K562 (cell line): ENCODE results near the gene HYOU1. TPM values are rescaled to one million over a fixed set of nuclear protein-coding genes. Genes with fewer than 3 reads are reported as not detected.

Experiments used
- ATAC-seq: fragments of 200-7000 bp; cut with Tn5 transposase; 3 replicates; pipeline ENCODE4 v1.9.1; 2020; ENCODE audit warnings: moderate library complexity
- BruUV-seq: library from RNA; stranded (reverse); fragments of 400-500 nt; replicated peaks from 2 replicates; lab custom pipeline; 2021; lab: Mats Ljungman, UMichigan
- CTCF ChIA-PET: fragments of 300-600 bp; formaldehyde crosslinking; extraction: SDS; loops from one replicate; lab custom pipeline; 2021; ENCODE audit warnings: low intra/inter-chr PET ratio; lab: Yijun Ruan, JAX
- POLR2A ChIA-PET: fragments of 300-600, 350-650 bp; sonication (Branson Sonifier 250); formaldehyde crosslinking; extraction: SDS; loops from one replicate; lab custom pipeline; 2021; ENCODE audit warnings: antibody characterized with exemption, inconsistent platforms; lab: Yijun Ruan, JAX
- DNase-seq, 4 experiments: peaks; one replicate each; pipeline versions ENCODE4 v3.0.0 to v3.0.0-alpha.2; 2011 to 2018; ENCODE audit warnings: low spot score in 3 of 4, mixed read lengths in 3 of 4; ENCODE audit errors: extremely low read depth in 1 of 4
- FAIRE-seq: peaks from 2 replicates; lab custom pipeline; 2011; peaks lifted over from hg19 to GRCh38; lab: Jason Lieb, UNC
- H2AFZ ChIP-seq: 2 replicates; pipeline ENCODE4 v1.6.0; 2011; ENCODE audit warnings: low read depth, low read length, control low read depth, inconsistent platforms
- H3K27ac ChIP-seq: fragments of 200-600 bp; 3 replicates; pipeline ENCODE4 v1.8.0; 2011; ENCODE audit warnings: low read depth, mild to moderate bottlenecking, control low read depth, inconsistent platforms, low read length, moderate library complexity, mixed read lengths; ENCODE audit errors: extremely low read depth
- H3K27me3 ChIP-seq, 2 experiments: fragments of 300-600 bp in 1 of 2; 2 replicates in 1 of 2; 3 replicates in 1 of 2; pipeline versions ENCODE4 v1.6.0 to v1.8.0; 2011; ENCODE audit warnings: inconsistent platforms in 2 of 2, low read length in 2 of 2, mild to moderate bottlenecking in 1 of 2, mixed read lengths in 1 of 2, moderate library complexity in 1 of 2; ENCODE audit not compliant: control insufficient read depth in 2 of 2, insufficient read depth in 2 of 2
- H3K36me3 ChIP-seq: fragments of 300-600 bp; 3 replicates; pipeline ENCODE4 v1.8.0; 2011; ENCODE audit warnings: mild to moderate bottlenecking, low read length, inconsistent platforms; ENCODE audit not compliant: control insufficient read depth, insufficient read depth
- H3K4me1 ChIP-seq, 2 experiments: fragments of 200-600 bp in 1 of 2; replicated peaks in 1 of 2; 2 replicates in 1 of 2; 3 replicates in 1 of 2; pipeline versions ENCODE4 v1.5.1 to v1.8.0; 2011; ENCODE audit warnings: inconsistent platforms in 2 of 2, low read length in 2 of 2, mild to moderate bottlenecking in 1 of 2, mixed read lengths in 1 of 2, moderate library complexity in 1 of 2; ENCODE audit not compliant: control insufficient read depth in 2 of 2, insufficient read depth in 2 of 2
- H3K4me2 ChIP-seq: 2 replicates; pipeline ENCODE4 v1.6.1; 2011; ENCODE audit warnings: low read length, control low read depth, inconsistent platforms, mixed read lengths; ENCODE audit not compliant: insufficient read depth
- H3K4me3 ChIP-seq: fragments of 200-600 bp; sonication (generic), shearing (Covaris generic); 2 replicates; pipeline ENCODE4 v1.5.1; 2016; ENCODE audit warnings: control low read depth, inconsistent platforms
- H3K79me2 ChIP-seq: fragments of 200-600 bp; 3 replicates; pipeline ENCODE4 v1.8.0; 2011; ENCODE audit warnings: low read length, inconsistent platforms; ENCODE audit not compliant: control insufficient read depth, insufficient read depth
- H3K9ac ChIP-seq, 2 experiments: 2 replicates each; pipeline versions ENCODE4 v1.6.0 to v1.6.1; 2011; ENCODE audit warnings: low read depth in 2 of 2, low read length in 2 of 2, control low read depth in 1 of 2, inconsistent platforms in 1 of 2, mild to moderate bottlenecking in 1 of 2, mixed read lengths in 1 of 2; ENCODE audit not compliant: insufficient read depth in 1 of 2
- H3K9me1 ChIP-seq: one replicate; pipeline ENCODE4 v1.6.0; 2011; ENCODE audit warnings: inconsistent platforms, mild to moderate bottlenecking, low read length, moderate library complexity; ENCODE audit not compliant: control insufficient read depth, insufficient read depth
- H3K9me3 ChIP-seq: replicated peaks from 2 replicates; pipeline ENCODE4 v1.5.1; 2011; ENCODE audit warnings: low read depth, low read length, inconsistent platforms; ENCODE audit not compliant: control insufficient read depth, insufficient read depth
- H4K20me1 ChIP-seq: replicated peaks from 2 replicates; pipeline ENCODE4 v1.6.1; 2011; ENCODE audit warnings: low read length, inconsistent platforms, mixed read lengths; ENCODE audit not compliant: control insufficient read depth, insufficient read depth
- CREM ChIP-seq: IDR thresholded peaks from 2 replicates; pipeline ENCODE4 v1.6.1; 2014; ENCODE audit warnings: antibody characterized with exemption, low read depth
- FIP1L1 ChIP-seq: fragments of 200-400 bp; formaldehyde crosslinking; IDR thresholded peaks from 2 replicates; pipeline ENCODE4 v1.6.1; 2018; ENCODE audit warnings: mild to moderate bottlenecking, low read depth, low read length; ENCODE audit not compliant: poor library complexity, severe bottlenecking
- HMG20A ChIP-seq: fragments of 450-650 bp; formaldehyde crosslinking; conservative IDR thresholded peaks from 2 replicates; pipeline ENCODE4 v1.4.0; 2020; ENCODE audit warnings: mild to moderate bottlenecking, mixed read lengths
- JUN ChIP-seq, 2 experiments: sonication (generic) in 1 of 2; formaldehyde crosslinking in 1 of 2; IDR thresholded peaks; 2 replicates each; pipeline versions ENCODE4 v1.6.1 to v1.8.0; 2012 to 2022; ENCODE audit warnings: borderline replicate concordance in 2 of 2, mild to moderate bottlenecking in 2 of 2, improper control_type of control experiment in 1 of 2, low read depth in 1 of 2, low read length in 1 of 2, missing genetic modification reagents in 1 of 2
- KLF13 ChIP-seq: fragments of 450-650 bp; IDR thresholded peaks from 2 replicates; pipeline ENCODE4 v1.6.1; 2016; ENCODE audit warnings: missing genetic modification characterization, low read depth, mild to moderate bottlenecking, missing compliant biosample characterization, moderate library complexity, borderline replicate concordance
- PML ChIP-seq: IDR thresholded peaks from 2 replicates; pipeline ENCODE4 v1.6.1; 2012; ENCODE audit warnings: low read length, inconsistent platforms
- TEAD2 ChIP-seq: fragments of 450-650 bp; IDR thresholded peaks from 2 replicates; pipeline ENCODE4 v1.6.1; 2016; ENCODE audit warnings: missing genetic modification characterization, control low read depth, missing compliant biosample characterization
- U2AF1 ChIP-seq: fragments of 200-400 bp; formaldehyde crosslinking; optimal IDR thresholded peaks from 2 replicates; pipeline ENCODE3; 2017; ENCODE audit warnings: mild to moderate bottlenecking, low read depth, low read length, moderate library complexity
- WGBS: fragments of 100-300 bp; shearing (Covaris generic); methylation state at CpG from one replicate; pipeline ENCODE4 v1.1.6; 2016; ENCODE audit warnings: low coverage, mixed read lengths; ENCODE audit not compliant: insufficient coverage; ENCODE audit errors: missing lambda C conversion rate; 5-methylcytosine and 5-hydroxymethylcytosine counted together
- in situ Hi-C: fragments of 300-500 bp; cut with MboI; formaldehyde crosslinking; loops from 4 replicates; pipeline ENCODE4 v1.15.0; 2018; ENCODE audit warnings: inconsistent platforms, mixed read lengths
- intact Hi-C: fragments of 100-400 bp; cut with micrococcal nuclease; formaldehyde crosslinking; loops from 2 replicates; pipeline ENCODE4 v1.14.2; 2022
- polyA plus RNA-seq, 8 experiments: library from polyadenylated mRNA; depleted of rRNA in 4 of 8; stranded (reverse) in 5 of 8; unstranded in 3 of 8; fragments of >200 nt; fragmentation: Nextera tagmentation in 2 of 8; fragmentation: Illumina TruSeq in 1 of 8; extraction: Ambion mirVana in 2 of 8; extraction: Trizol in 1 of 8; gene quantifications; 2 replicates each; pipeline versions ENCODE4 v1.2.1 to v1.2.3, GENCODE V29; 2011 to 2014; ENCODE audit warnings: inconsistent platforms in 1 of 8, missing spikeins in 1 of 8
- total RNA-seq, 7 experiments: library from RNA; depleted of rRNA in 6 of 7; stranded (reverse); fragments of >200 nt in 6 of 7; fragmentation: Illumina TruSeq in 2 of 7; extraction: Trizol in 2 of 7; gene quantifications; 2 replicates each; pipeline versions ENCODE4 v1.2.1 to v1.2.3, GENCODE V29; 2011 to 2021; ENCODE audit warnings: low replicate concordance in 1 of 7
- TF ChIP-seq, protein P1 (sequence below), 3 experiments: fragments of 200-800 bp in 1 of 3; fragments of 250-450 bp in 1 of 3; fragments of 450-650 bp in 1 of 3; sonication (Bioruptor Pico) in 1 of 3; sonication (Bioruptor generic) in 1 of 3; formaldehyde crosslinking in 1 of 3; IDR thresholded peaks; 2 replicates each; pipeline versions ENCODE4 v1.6.1 to v1.8.0; 2016 to 2022; ENCODE audit warnings: mild to moderate bottlenecking in 2 of 3, missing genetic modification characterization in 2 of 3, missing compliant biosample characterization in 1 of 3, moderate library complexity in 1 of 3
- TF ChIP-seq, protein P2 (sequence below): fragments of 250-450 bp; sonication (Bioruptor Pico); IDR thresholded peaks from 2 replicates; pipeline ENCODE4 v1.8.0; 2021; ENCODE audit warnings: moderate library complexity, mild to moderate bottlenecking, inconsistent platforms
- TF ChIP-seq, protein P3 (sequence below): IDR thresholded peaks from 2 replicates; pipeline ENCODE4 v1.6.1; 2016; ENCODE audit warnings: missing genetic modification characterization, missing compliant biosample characterization

HYOU1 gene
- total and polyA plus RNA-seq, 9 of the 15 experiments (the other 6 are each of a cell fraction or from before 2014, with no cell fraction given), result 19.5 to 197 (median 128) TPM

DNA sequence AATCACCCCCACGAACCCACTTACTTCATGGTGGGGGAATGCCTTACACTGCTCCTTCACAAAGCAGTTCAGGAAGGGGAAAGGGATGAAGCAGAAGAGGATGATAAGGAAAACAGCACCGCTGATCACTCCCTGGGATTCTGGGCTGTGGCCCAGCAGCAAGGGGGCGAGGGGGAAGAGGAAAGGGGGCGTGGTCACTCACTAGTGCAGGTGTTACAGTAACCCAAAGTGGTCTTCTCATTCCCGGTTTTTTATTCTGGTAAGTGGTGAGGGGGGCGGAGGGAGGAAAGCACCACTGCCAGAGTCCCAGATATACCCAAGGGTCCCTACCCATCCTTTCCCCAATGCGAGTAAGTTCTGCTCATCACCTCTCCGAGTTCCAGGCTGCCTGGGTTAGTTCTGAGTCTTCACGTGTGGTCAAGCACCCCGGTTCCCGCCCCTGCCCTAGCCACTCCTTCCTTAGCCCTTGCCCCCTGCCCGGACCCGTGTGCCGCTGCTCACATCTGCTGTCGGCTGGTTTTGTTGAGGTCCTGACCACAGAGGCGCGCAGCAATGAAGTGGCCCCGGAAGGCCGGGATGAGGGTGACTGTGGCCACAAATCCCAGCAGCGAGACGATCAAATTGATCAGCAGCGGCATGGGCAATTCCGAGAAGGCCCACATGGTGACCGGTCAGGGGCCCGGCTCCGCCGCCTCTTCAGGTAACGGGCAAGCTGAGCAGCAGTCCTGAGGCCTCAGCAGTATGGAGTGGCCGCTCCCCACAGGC is 44.2 kb upstream of the HYOU1 start:
- in situ Hi-C loops (loop anchor here (5.0 kb wide), 1 partner anchor 96 kb away; no protein-coding TSS in a partner anchor), intact Hi-C loops (loop anchor here (2.0 to 5.0 kb wide), 4 partner anchors 56 to 189 kb away; partner anchors contain the start of genes RPS25, SLC37A4 and TRAPPC4)
- Histone ChIP-seq H3K9me3 (no peaks in the 10 kb centered on the region), H3K79me2 (peaks cover 31% of the 10 kb centered on the region), H3K27me3 (no peaks in the 10 kb centered on the region), H4K20me1 (no peaks in the 10 kb centered on the region), H2AFZ (peak overlapping the region; percentile 95), H3K9ac (peak overlapping the region; percentile 94 to 96), H3K4me1 (peaks cover 29 to 32% of the 10 kb centered on the region in 2 experiments), H3K9me1 (no peaks in the 10 kb centered on the region), H3K4me2 (peak overlapping the region; percentile 96), H3K27ac (peak overlapping the region; percentile 99), H3K36me3 (peaks cover 37% of the 10 kb centered on the region), H3K4me3 (peak overlapping the region; percentile 79)
- FAIRE-seq, result no peak
- ChIA-PET CTCF (interaction anchor here (0.7 to 1.4 kb wide), 2 partner anchors 96 to 221 kb away, joined by 3 to 5 read pairs; no protein-coding TSS in a partner anchor), POLR2A (interaction anchor here (0.6 to 1.7 kb wide), 8 partner anchors 7 to 226 kb away, joined by 3 to 11 read pairs (median 5); partner anchors contain the start of gene HMBS)
- WGBS, result 1% methylated on average over 25 of the region's 29 CpGs
- peak; percentile 49 to 68 (median 56) for DNase-seq
- peak; percentile 67 for ATAC-seq
- BruUV-seq, result TSS peak; percentile 58
- TF ChIP-seq, protein P1, sequence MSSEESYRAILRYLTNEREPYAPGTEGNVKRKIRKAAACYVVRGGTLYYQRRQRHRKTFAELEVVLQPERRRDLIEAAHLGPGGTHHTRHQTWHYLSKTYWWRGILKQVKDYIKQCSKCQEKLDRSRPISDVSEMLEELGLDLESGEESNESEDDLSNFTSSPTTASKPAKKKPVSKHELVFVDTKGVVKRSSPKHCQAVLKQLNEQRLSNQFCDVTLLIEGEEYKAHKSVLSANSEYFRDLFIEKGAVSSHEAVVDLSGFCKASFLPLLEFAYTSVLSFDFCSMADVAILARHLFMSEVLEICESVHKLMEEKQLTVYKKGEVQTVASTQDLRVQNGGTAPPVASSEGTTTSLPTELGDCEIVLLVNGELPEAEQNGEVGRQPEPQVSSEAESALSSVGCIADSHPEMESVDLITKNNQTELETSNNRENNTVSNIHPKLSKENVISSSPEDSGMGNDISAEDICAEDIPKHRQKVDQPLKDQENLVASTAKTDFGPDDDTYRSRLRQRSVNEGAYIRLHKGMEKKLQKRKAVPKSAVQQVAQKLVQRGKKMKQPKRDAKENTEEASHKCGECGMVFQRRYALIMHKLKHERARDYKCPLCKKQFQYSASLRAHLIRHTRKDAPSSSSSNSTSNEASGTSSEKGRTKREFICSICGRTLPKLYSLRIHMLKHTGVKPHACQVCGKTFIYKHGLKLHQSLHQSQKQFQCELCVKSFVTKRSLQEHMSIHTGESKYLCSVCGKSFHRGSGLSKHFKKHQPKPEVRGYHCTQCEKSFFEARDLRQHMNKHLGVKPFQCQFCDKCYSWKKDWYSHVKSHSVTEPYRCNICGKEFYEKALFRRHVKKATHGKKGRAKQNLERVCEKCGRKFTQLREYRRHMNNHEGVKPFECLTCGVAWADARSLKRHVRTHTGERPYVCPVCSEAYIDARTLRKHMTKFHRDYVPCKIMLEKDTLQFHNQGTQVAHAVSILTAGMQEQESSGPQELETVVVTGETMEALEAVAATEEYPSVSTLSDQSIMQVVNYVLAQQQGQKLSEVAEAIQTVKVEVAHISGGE (CRISPR knock-in tag; IDR thresholded peaks at IDR 0.05), result peak in 1 of 3 experiments; percentile 89; a peak in 1 of 6 replicates
- TF ChIP-seq KLF13 (peak; percentile 73; the same call in 1 of the 2 replicates), U2AF1 (no peak), TEAD2 (tag) (no peak), CREM (peak; percentile 30; the same call in 1 of the 2 replicates), FIP1L1 (peak; percentile 26), JUN (IDR thresholded peaks at IDR 0.05; ENCODE audit: borderline replicate concordance, low read depth, low read length) (no peak), JUN (CRISPR knock-in tag; IDR thresholded peaks at IDR 0.05; ENCODE audit: borderline replicate concordance) (no peak), PML (no peak), HMG20A (CRISPR knock-in tag) (no peak)
- TF ChIP-seq, protein P2, sequence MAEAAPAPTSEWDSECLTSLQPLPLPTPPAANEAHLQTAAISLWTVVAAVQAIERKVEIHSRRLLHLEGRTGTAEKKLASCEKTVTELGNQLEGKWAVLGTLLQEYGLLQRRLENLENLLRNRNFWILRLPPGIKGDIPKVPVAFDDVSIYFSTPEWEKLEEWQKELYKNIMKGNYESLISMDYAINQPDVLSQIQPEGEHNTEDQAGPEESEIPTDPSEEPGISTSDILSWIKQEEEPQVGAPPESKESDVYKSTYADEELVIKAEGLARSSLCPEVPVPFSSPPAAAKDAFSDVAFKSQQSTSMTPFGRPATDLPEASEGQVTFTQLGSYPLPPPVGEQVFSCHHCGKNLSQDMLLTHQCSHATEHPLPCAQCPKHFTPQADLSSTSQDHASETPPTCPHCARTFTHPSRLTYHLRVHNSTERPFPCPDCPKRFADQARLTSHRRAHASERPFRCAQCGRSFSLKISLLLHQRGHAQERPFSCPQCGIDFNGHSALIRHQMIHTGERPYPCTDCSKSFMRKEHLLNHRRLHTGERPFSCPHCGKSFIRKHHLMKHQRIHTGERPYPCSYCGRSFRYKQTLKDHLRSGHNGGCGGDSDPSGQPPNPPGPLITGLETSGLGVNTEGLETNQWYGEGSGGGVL (CRISPR knock-in tag), result no peak
- TF ChIP-seq, protein P3, sequence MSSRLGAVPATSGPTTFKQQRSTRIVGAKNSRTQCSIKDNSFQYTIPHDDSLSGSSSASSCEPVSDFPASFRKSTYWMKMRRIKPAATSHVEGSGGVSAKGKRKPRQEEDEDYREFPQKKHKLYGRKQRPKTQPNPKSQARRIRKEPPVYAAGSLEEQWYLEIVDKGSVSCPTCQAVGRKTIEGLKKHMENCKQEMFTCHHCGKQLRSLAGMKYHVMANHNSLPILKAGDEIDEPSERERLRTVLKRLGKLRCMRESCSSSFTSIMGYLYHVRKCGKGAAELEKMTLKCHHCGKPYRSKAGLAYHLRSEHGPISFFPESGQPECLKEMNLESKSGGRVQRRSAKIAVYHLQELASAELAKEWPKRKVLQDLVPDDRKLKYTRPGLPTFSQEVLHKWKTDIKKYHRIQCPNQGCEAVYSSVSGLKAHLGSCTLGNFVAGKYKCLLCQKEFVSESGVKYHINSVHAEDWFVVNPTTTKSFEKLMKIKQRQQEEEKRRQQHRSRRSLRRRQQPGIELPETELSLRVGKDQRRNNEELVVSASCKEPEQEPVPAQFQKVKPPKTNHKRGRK (tag), result no peak
